ENCODE data around the gene DIP2C. TPM values are rescaled to one million over a fixed set of nuclear protein-coding genes. Genes with fewer than 3 reads are reported as not detected.
"Not testable (repeated sequence)": the region's sequence is repeated elsewhere in the genome, so short reads cannot be mapped to it uniquely, and the experiment has no call there.

Gene DIP2C
- total RNA-seq, 2 experiments from 2014 or later: 1.6 to 1.7 TPM

DNA sequence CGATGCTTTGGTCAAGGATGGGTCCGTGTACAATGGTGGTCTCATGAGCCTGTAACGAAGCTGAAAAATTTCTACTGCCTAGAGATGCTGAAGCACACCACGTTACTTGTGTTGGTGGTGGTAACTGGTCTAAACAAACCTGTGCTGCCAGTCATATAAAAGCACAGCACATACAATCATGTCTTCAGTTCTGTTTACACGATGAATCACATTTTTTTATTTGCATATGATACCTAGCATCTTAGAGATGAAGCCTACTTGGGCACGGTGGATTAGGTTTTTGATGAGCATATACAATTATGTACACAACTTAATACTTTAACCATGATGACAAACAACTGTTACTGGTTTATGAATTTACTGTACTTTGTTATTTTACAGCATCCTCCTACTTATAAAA is 353.2 kb downstream of the DIP2C start:
- ATAC-seq (ENCODE audit: low read depth) (no peak), DNase-seq (no peak)
- H3K4me1 Mint-ChIP-seq: peaks cover 10% of the 10 kb centered on the region
- H3K9me3 Mint-ChIP-seq: peaks cover 2% of the 10 kb centered on the region
- POLR2A ChIA-PET: no interaction called here
- peaks cover 4% of the 10 kb centered on the region for H3K36me3 Mint-ChIP-seq
- no peak overlapping the region for H3K4me3 Mint-ChIP-seq
- no peak overlapping the region for H3K27ac Mint-ChIP-seq
- no peaks in the 10 kb centered on the region for H3K27me3 Mint-ChIP-seq

- H3K27ac Mint-ChIP-seq: no peak overlapping the region
- POLR2A ChIA-PET: no interaction called here
- H3K27me3 Mint-ChIP-seq: no peaks in the 10 kb centered on the region
- peaks cover 10% of the 10 kb centered on the region for H3K4me1 Mint-ChIP-seq
- H3K9me3 Mint-ChIP-seq: peaks cover 2% of the 10 kb centered on the region
- ATAC-seq (ENCODE audit: low read depth) (no peak), DNase-seq (no peak)
- peaks cover 4% of the 10 kb centered on the region for H3K36me3 Mint-ChIP-seq
- no peak overlapping the region for H3K4me3 Mint-ChIP-seq
These were observed 354.2 kb downstream of the DIP2C start for GRCh38 chr10:335151-335800.

GRCh38 chr10:331186-331585 is 358.3 kb downstream of the DIP2C start:
- H3K27me3 Mint-ChIP-seq: no peaks in the 10 kb centered on the region
- H3K4me3 Mint-ChIP-seq: no peak overlapping the region
- no peaks in the 10 kb centered on the region for H3K9me3 Mint-ChIP-seq
- POLR2A ChIA-PET: no interaction called here
- peaks cover 24% of the 10 kb centered on the region for H3K4me1 Mint-ChIP-seq
- no peaks in the 10 kb centered on the region for H3K36me3 Mint-ChIP-seq
- no peak for ATAC-seq (ENCODE audit: low read depth)
- no peak overlapping the region for H3K27ac Mint-ChIP-seq
- no peak for DNase-seq

GRCh38 chr10:329361-330099 is 359.9 kb downstream of the DIP2C start:
- Mint-ChIP-seq H3K36me3 (no peaks in the 10 kb centered on the region), H3K27me3 (no peaks in the 10 kb centered on the region), H3K27ac (peak overlapping the region; percentile 91), H3K4me3 (peak overlapping the region; percentile 74), H3K4me1 (peaks cover 24% of the 10 kb centered on the region), H3K9me3 (no peaks in the 10 kb centered on the region)
- ATAC-seq (ENCODE audit: low read depth): peak; percentile 66
- POLR2A ChIA-PET: interaction anchor here (0.7 to 1.0 kb wide), 2 partner anchors 22 to 24 kb away, joined by 3 to 7 read pairs; no protein-coding TSS in a partner anchor
- no peak for DNase-seq

DNA sequence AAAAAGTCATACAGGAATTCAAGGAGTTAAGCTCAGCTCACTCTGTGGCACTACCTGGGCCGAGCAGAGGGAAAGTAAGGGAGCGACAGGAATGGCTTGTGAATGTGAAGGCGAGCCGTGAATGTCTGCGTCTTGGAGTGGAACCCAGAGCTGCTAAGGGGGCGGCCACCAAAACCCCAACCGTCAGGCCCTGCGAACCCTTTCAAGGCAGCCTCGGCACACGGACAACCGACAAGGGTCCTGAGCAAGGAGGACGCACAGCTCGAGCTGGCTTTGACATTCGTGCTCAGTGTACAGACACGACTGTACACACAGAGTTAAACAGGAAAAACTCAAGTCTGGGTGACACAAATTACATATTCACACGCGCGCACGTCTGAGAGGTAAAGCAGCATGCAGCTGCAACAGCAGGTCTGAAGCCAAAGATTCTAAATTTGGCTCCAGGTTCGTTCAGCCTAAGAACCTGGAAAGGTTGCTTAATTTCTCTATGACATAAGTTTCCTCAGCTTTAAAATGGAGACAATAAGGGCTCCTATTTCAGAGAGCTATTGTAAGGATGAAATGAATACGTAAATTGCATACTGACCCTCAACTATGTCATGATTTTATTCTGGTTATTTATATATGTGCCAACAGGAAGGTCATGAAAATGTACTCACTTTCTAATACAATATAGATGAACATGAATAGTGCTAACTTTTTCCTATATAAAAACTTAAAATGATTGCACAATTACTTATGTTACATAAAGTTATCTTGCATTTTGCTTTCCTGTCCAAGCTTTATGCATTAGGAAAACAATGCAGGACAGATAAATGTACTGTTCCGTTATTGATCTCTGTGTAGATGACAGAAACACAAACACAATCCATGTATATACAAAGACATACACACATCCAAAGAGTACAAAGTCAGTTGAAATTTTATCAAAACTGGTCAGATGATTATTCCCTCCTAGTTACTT is 361.3 kb downstream of the DIP2C start:
- no peak for DNase-seq
- no peaks in the 10 kb centered on the region for H3K27me3 Mint-ChIP-seq
- peaks cover 25% of the 10 kb centered on the region for H3K4me1 Mint-ChIP-seq
- H3K9me3 Mint-ChIP-seq: no peaks in the 10 kb centered on the region
- H3K27ac Mint-ChIP-seq: no peak overlapping the region
- H3K4me3 Mint-ChIP-seq: no peak overlapping the region
- no peak for ATAC-seq (ENCODE audit: low read depth)
- no peaks in the 10 kb centered on the region for H3K36me3 Mint-ChIP-seq
- POLR2A ChIA-PET: no interaction called here

- no peak for ATAC-seq (ENCODE audit: low read depth)
- H3K27ac Mint-ChIP-seq: no peak overlapping the region
- H3K4me1 Mint-ChIP-seq: peaks cover 24% of the 10 kb centered on the region
- no peaks in the 10 kb centered on the region for H3K9me3 Mint-ChIP-seq
- H3K27me3 Mint-ChIP-seq: no peaks in the 10 kb centered on the region
- DNase-seq: no peak
- POLR2A ChIA-PET: no interaction called here
- no peaks in the 10 kb centered on the region for H3K36me3 Mint-ChIP-seq
- no peak overlapping the region for H3K4me3 Mint-ChIP-seq
These were observed 362.4 kb downstream of the DIP2C start for GRCh38 chr10:326894-327635.

DNA sequence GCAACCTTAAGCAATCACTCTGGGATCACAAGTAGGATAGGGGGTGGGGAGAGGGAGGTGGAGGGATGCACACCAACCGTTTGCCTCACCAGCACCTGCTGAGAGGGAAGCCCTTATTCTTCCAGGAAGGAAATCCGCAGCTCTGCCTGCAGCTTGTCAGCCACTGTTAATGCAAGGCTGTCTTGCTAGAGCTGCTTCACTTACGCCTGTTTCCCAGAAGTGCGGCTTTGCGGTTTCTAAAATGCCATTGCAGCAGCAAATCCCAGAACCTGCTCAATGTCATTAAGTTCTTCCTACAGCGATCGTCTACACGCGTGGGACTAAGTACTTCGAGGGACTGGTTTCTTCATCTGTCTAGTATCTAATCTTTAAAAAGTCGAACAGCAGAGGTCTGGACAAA is 363.1 kb downstream of the DIP2C start:
- H3K27ac Mint-ChIP-seq: no peak overlapping the region
- POLR2A ChIA-PET: no interaction called here
- H3K4me3 Mint-ChIP-seq: no peak overlapping the region
- no peaks in the 10 kb centered on the region for H3K27me3 Mint-ChIP-seq
- DNase-seq: no peak
- peaks cover 24% of the 10 kb centered on the region for H3K4me1 Mint-ChIP-seq
- H3K9me3 Mint-ChIP-seq: no peaks in the 10 kb centered on the region
- ATAC-seq (ENCODE audit: low read depth): no peak
- no peaks in the 10 kb centered on the region for H3K36me3 Mint-ChIP-seq

DNA sequence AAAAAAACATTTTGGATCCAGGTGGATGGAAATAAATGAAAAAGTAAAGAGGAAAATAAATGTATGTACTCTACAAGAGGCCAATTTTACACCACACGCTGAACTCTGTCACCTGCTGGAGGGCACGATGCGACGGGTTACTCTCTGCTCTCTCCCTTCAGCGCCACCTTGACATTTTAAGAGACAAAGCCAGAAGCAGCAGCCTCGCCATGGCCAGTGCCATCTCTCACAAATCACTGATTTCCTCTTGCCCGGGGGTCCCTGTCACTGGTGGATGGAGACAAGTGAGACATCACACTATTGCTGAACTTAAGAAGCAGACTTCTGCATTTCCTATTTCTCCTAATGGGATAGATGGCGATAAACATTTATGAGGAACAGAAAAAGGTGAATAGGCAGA is 364.2 kb downstream of the DIP2C start:
- peaks cover 2% of the 10 kb centered on the region for H3K9me3 Mint-ChIP-seq
- H3K27me3 Mint-ChIP-seq: peaks cover under 1% of the 10 kb centered on the region
- DNase-seq (no peak), ATAC-seq (ENCODE audit: low read depth) (no peak)
- no peak overlapping the region for H3K4me3 Mint-ChIP-seq
- peaks cover 24% of the 10 kb centered on the region for H3K4me1 Mint-ChIP-seq
- H3K36me3 Mint-ChIP-seq: peaks cover 2% of the 10 kb centered on the region
- H3K27ac Mint-ChIP-seq: no peak overlapping the region
- POLR2A ChIA-PET: no interaction called here

DNA sequence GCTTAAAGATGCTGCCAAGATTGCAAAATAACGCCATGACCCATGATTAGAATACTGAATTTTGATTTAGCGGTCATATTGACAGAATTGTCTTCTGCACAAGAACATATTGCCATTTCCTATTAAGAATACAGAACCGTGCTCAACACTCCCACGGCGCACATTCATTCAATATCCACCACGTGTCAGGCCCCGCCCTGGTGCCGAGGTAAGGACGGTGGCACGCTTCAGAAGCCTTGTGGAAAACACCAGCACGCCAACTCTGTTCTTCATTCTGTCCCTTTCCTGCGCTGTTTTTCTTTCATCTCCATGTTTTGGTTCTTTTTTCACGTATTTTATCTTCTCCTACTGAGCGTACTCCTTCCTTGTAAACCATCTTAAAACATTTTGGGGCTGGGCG is 364.9 kb downstream of the DIP2C start:
- no peak for DNase-seq
- H3K4me3 Mint-ChIP-seq: no peak overlapping the region
- H3K9me3 Mint-ChIP-seq: peaks cover 2% of the 10 kb centered on the region
- no peak for ATAC-seq (ENCODE audit: low read depth)
- H3K27me3 Mint-ChIP-seq: peaks cover 2% of the 10 kb centered on the region
- H3K36me3 Mint-ChIP-seq: peaks cover 2% of the 10 kb centered on the region
- POLR2A ChIA-PET: no interaction called here
- peak overlapping the region; percentile 31 for H3K27ac Mint-ChIP-seq
- peaks cover 18% of the 10 kb centered on the region for H3K4me1 Mint-ChIP-seq

DNA sequence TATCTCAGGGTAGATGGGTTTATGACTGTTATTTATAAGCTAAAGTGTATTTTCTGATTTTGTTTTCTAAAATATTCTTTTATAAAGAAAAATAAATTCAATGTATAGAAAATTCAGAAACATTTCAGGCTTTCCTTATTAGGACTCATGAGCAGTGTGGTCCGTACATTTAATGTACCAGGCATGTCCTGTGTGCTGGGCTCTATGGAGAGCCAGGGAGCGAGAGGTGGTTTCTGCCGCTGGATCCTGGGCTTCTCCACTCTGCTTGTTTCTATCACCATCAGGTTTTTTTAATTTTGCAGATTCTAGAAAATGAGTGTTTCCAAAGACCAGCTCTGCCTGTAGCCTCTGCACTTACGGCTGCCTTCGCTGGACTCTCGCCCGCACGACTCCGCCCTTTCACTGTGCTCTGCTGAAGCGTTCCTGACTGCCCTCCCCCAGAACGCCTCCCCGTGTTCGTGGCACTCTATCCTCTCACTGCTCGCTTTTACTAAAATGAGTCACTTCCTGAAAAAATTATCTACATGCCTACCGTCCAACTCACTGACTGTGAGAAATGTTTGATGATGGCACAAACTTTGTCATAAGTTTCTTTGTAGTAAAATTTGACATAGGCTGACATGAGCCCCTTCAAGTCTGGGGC is 365.7 kb downstream of the DIP2C start:
- peak overlapping the region; percentile 13 for H3K27ac Mint-ChIP-seq
- H3K4me3 Mint-ChIP-seq: peak overlapping the region; percentile 9
- H3K36me3 Mint-ChIP-seq: peaks cover 2% of the 10 kb centered on the region
- ATAC-seq (ENCODE audit: low read depth): peak; percentile 98
- POLR2A ChIA-PET: no interaction called here
- peaks cover 2% of the 10 kb centered on the region for H3K9me3 Mint-ChIP-seq
- peaks cover 4% of the 10 kb centered on the region for H3K27me3 Mint-ChIP-seq
- peaks cover 10% of the 10 kb centered on the region for H3K4me1 Mint-ChIP-seq
- DNase-seq: no peak

- H3K27ac Mint-ChIP-seq; ATAC-seq (ENCODE audit: low read depth): not testable (repeated sequence)
These were observed 366.4 kb downstream of the DIP2C start for GRCh38 chr10:323046-323445.

DNA sequence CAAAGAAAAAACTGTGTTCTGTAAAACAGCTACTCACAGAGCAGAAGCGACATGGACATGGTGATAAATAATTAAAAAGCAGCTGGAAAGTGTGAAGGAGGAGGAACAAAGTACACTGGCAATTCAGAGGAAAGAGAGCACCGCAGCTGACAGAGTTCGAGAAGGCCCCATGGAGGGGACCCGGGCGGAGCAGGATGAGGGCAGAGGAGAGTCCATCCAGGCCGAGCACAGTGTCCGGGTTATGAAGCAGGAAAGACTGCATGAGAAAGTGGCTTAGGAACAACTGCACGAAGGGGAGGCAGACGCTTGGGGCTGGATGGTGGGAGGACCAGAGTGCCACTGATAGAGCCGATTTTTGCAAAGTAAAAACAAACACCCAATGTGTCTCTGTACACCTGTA is 368.7 kb downstream of the DIP2C start:
- Mint-ChIP-seq H3K27me3 (peaks cover 5% of the 10 kb centered on the region), H3K4me1 (peaks cover 10% of the 10 kb centered on the region), H3K9me3 (peaks cover 2% of the 10 kb centered on the region), H3K4me3 (no peak overlapping the region), H3K27ac (no peak overlapping the region), H3K36me3 (peaks cover 2% of the 10 kb centered on the region)
- DNase-seq: no peak
- POLR2A ChIA-PET: interaction anchor here (1.0 kb wide), 1 partner anchor 67 kb away, joined by 5 read pairs; no protein-coding TSS in a partner anchor
- ATAC-seq (ENCODE audit: low read depth): no peak

More at GRCh38 chr10:323046-323445, 366.4 kb downstream of the DIP2C start:
- H3K36me3 Mint-ChIP-seq, H3K4me3 Mint-ChIP-seq, H3K9me3 Mint-ChIP-seq, H3K27me3 Mint-ChIP-seq, DNase-seq, H3K4me1 Mint-ChIP-seq, POLR2A ChIA-PET: not testable (repeated sequence)

Data from activated naive CD8-positive, alpha-beta T cell treated with anti-CD3 and anti-CD28 coated beads, Interleukin-2, amount 10 ng/mL, durations not matched to agents 7 days and 5 days (primary cell).